Spleen (tissue), 11 donors: Measurements from ENCODE around the gene MOCS2. TPM values are rescaled to one million over a fixed set of nuclear protein-coding genes. Genes with fewer than 3 reads are reported as not detected.

Experiments
- DNase-seq: peaks from one replicate; pipeline ENCODE4 v3.0.0-alpha.2; 2020
- H3K27ac ChIP-seq, 8 donors: fragments of 200-600 bp; sonication (generic) in 7 of 8; 1 replicate in 4 of 8; 2 replicates in 4 of 8; pipeline versions ENCODE4 v1.5.0 to v1.8.0; 2016 to 2021; ENCODE audit warnings: inconsistent platforms in 4 of 8, mild to moderate bottlenecking in 4 of 8, moderate library complexity in 1 of 8
- H3K27me3 ChIP-seq, 7 donors: fragments of 200-600 bp; sonication (generic) in 6 of 7; replicated peaks in 1 of 7; 1 replicate in 4 of 7; 2 replicates in 3 of 7; pipeline versions ENCODE4 v1.5.0 to v1.8.0; 2016 to 2021; ENCODE audit warnings: inconsistent platforms in 3 of 7, mild to moderate bottlenecking in 1 of 7
- H3K36me3 ChIP-seq, 6 donors: fragments of 200-600 bp; sonication (generic) in 5 of 6; 1 replicate in 4 of 6; 2 replicates in 2 of 6; pipeline versions ENCODE4 v1.5.0 to v1.8.0; 2016 to 2021; ENCODE audit warnings: inconsistent platforms in 2 of 6
- H3K4me1 ChIP-seq, 6 donors: fragments of 200-600 bp; sonication (generic) in 5 of 6; 1 replicate in 3 of 6; 2 replicates in 3 of 6; pipeline versions ENCODE4 v1.5.0 to v1.8.0; 2016 to 2021; ENCODE audit warnings: inconsistent platforms in 3 of 6
- H3K4me3 ChIP-seq, 8 donors: fragments of 200-600 bp; sonication (generic) in 7 of 8; 1 replicate in 4 of 8; 2 replicates in 4 of 8; pipeline versions ENCODE4 v1.5.0 to v1.8.0; 2016 to 2021; ENCODE audit warnings: inconsistent platforms in 4 of 8, mild to moderate bottlenecking in 4 of 8, moderate library complexity in 2 of 8
- H3K9me3 ChIP-seq, 8 donors: fragments of 200-600 bp; sonication (generic) in 7 of 8; 1 replicate in 4 of 8; 2 replicates in 4 of 8; pipeline versions ENCODE4 v1.5.0 to v1.8.0; 2016 to 2021; ENCODE audit warnings: inconsistent platforms in 4 of 8
- POLR2A ChIP-seq, 3 donors: fragments of 450-650 bp; IDR thresholded peaks; one replicate each; pipeline ENCODE4 v1.5.1; 2017; ENCODE audit warnings: antibody characterized with exemption in 3 of 3, mild to moderate bottlenecking in 1 of 3
- POLR2AphosphoS5 ChIP-seq, 3 donors: sonication (generic); formaldehyde crosslinking; IDR thresholded peaks; one replicate each; pipeline ENCODE4 v1.5.1; 2017; ENCODE audit warnings: antibody characterized with exemption in 3 of 3
- WGBS, 5 donors: extraction: QIAGEN DNeasy Blood & Tissue Kit in 3 of 5; methylation state at CpG; one replicate each; pipeline versions ENCODE4 v1.1.5 to v1.1.7; 2013 to 2018; 5-methylcytosine and 5-hydroxymethylcytosine counted together
- intact Hi-C: fragments of 100-400 bp; cut with DNase I; formaldehyde crosslinking; loops from one replicate; pipeline ENCODE4 v1.15.0; 2023; ENCODE audit warnings: low total_unique reads
- polyA plus RNA-seq, 3 donors: library from polyadenylated mRNA; stranded (reverse); fragments of 200-250 nt; gene quantifications; one replicate each; pipeline ENCODE4 v1.2.1, GENCODE V29; 2013
- total RNA-seq, 7 donors: library from RNA; depleted of rRNA in 3 of 7; stranded (reverse); fragments of >200 nt in 3 of 7; fragmentation: NEBNext Ultra II Directional in 4 of 7; extraction: Animal tissue kit (Norgen Biotek cat#: 25700) in 4 of 7; gene quantifications; one replicate each; pipeline versions ENCODE4 v1.1.0 to v1.2.1, GENCODE V29; 2016 to 2021
- TF ChIP-seq, protein P1 (sequence below), 11 experiments: fragments of 200-600 bp in 7 of 11; fragments of 450-650 bp in 4 of 11; sonication (generic) in 4 of 11; IDR thresholded peaks in 8 of 11; conservative IDR thresholded peaks in 3 of 11; 1 replicate in 7 of 11; 2 replicates in 4 of 11; pipeline versions ENCODE4 v1.4.0 to v1.8.0; 2016 to 2021; ENCODE audit warnings: antibody characterized with exemption in 11 of 11, inconsistent platforms in 4 of 11, mild to moderate bottlenecking in 1 of 11
- donor health status: healthy with polysubstance abuse.
- donor health status: DM: no; HTN: no; CAD: no; lungs with moderate emphysema.
- donor health status: DM: no; HTN: no; CAD: no.
- donor health status: Bipolar disorder and iron deficiency.
- donor health status: healthy.
- donor health status: DM: no; HTN: no; CAD: no.
- donor health status: DM: yes; HTN: yes; CAD: no.

The MOCS2 gene
- total and polyA plus RNA-seq, 10 donors: 16.8 to 44.3 (median 29.0) TPM

DNA sequence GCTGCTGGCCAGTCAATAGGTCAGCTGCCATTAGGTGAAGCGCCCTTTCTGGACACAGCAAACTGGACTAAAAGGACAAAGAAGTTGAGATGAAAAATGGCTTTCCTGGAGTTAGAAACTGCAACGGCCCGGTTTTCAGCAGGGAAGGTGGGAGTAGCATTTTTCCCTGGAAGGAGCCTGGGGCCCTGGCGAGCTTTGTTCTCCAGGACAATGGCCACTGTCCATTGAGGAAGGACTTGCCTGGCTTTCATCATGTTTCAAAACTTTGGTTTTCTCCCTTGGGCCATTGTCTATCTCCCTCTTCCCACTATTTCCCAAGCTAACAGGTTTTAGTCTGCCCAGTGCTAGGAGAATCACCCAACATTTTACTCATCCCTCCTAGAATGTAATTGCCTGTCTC is 56.2 kb downstream of the MOCS2 start:
- Histone ChIP-seq H3K9me3 (no peaks in the 10 kb centered on the region), H3K4me3 (no peak overlapping the region), H3K36me3 (peaks cover 0 to 8% (median 1%) of the 10 kb centered on the region in 6 donors), H3K27ac (no peak overlapping the region), H3K27me3 (no peaks in the 10 kb centered on the region), H3K4me1 (no peaks in the 10 kb centered on the region)
- DNase-seq: no peak
- intact Hi-C loops: no loop called here
- TF ChIP-seq POLR2A (IDR thresholded peaks at IDR 0.05) (no peak), POLR2AphosphoS5 (IDR thresholded peaks at IDR 0.05) (no peak)
- TF ChIP-seq, protein P1, sequence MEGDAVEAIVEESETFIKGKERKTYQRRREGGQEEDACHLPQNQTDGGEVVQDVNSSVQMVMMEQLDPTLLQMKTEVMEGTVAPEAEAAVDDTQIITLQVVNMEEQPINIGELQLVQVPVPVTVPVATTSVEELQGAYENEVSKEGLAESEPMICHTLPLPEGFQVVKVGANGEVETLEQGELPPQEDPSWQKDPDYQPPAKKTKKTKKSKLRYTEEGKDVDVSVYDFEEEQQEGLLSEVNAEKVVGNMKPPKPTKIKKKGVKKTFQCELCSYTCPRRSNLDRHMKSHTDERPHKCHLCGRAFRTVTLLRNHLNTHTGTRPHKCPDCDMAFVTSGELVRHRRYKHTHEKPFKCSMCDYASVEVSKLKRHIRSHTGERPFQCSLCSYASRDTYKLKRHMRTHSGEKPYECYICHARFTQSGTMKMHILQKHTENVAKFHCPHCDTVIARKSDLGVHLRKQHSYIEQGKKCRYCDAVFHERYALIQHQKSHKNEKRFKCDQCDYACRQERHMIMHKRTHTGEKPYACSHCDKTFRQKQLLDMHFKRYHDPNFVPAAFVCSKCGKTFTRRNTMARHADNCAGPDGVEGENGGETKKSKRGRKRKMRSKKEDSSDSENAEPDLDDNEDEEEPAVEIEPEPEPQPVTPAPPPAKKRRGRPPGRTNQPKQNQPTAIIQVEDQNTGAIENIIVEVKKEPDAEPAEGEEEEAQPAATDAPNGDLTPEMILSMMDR (IDR thresholded peaks at IDR 0.05 in 8 of 11, conservative IDR thresholded peaks at IDR 0.05 in 3 of 11): no peak
- 86 to 94% (median 91%) methylated on average over 4 of the region's 4 CpGs for WGBS, 5 donors

DNA sequence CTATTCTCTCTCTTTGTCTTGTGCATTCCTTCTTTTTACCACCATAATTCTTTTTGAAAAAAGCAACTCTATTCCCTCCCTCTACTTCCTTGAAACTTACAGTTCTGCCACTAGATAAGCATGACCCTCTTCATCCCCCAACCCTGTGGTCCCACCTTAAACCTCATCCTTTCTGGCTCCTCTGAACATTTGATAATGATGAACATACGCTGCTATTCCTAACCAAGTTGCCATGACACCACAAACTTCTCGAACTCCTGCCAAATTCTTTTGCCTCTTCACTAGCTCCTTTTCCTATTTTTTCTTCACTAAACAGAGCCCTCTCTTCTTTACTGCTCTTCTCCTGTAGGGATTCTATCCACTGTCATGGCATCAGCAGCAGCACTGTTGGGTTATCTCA is 57.1 kb downstream of the MOCS2 start:
- 76 to 94% (median 85%) methylated on average over 2 of the region's 2 CpGs for WGBS, 5 donors
- intact Hi-C loops: no loop called here

DNA sequence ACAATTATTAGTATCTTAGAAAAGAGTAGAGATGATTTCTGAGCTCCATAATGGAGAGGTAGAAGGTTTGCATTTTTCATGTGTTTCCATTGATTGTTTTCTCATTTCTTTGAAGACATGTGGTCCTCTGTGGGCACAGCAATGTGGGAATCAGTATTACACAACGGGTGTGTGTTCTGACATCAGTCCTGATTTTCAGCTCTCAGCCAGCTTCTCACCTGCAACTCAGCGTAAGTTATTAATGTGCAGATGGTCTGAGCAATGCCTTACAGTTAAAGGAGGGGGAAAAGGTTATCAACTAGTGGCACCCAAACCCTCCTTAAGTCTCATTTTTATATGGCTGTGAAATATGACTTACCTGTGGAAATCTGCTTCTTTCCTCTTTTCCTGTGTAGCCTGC is 61.3 kb downstream of the MOCS2 start:
- intact Hi-C loops: no loop called here
- no peak overlapping the region for H3K4me3 ChIP-seq
- no peak for DNase-seq
- WGBS, 5 donors: 78 to 93% (median 84%) methylated on average over 2 of the region's 2 CpGs
- no peaks in the 10 kb centered on the region for H3K9me3 ChIP-seq
- no peak for TF ChIP-seq POLR2A (IDR thresholded peaks at IDR 0.05)
- TF ChIP-seq, protein P1 (IDR thresholded peaks at IDR 0.05 in 8 of 11, conservative IDR thresholded peaks at IDR 0.05 in 3 of 11): no peak
- TF ChIP-seq POLR2AphosphoS5 (IDR thresholded peaks at IDR 0.05): no peak
- peaks cover 0 to 25% (median 11%) of the 10 kb centered on the region in 6 donors for H3K4me1 ChIP-seq
- H3K36me3 ChIP-seq: peaks cover 0 to 5% (median 0%) of the 10 kb centered on the region in 6 donors
- H3K27me3 ChIP-seq: no peaks in the 10 kb centered on the region
- no peak overlapping the region for H3K27ac ChIP-seq

More for the DNA sequence above, 57.1 kb downstream of the MOCS2 start:
- Histone ChIP-seq H3K4me3 (no peak overlapping the region), H3K4me1 (no peaks in the 10 kb centered on the region), H3K9me3 (no peaks in the 10 kb centered on the region), H3K36me3 (peaks cover 0 to 8% (median 0%) of the 10 kb centered on the region in 6 donors), H3K27me3 (no peaks in the 10 kb centered on the region), H3K27ac (no peak overlapping the region)
- TF ChIP-seq, protein P1 (IDR thresholded peaks at IDR 0.05 in 8 of 11, conservative IDR thresholded peaks at IDR 0.05 in 3 of 11): no peak
- TF ChIP-seq POLR2A (IDR thresholded peaks at IDR 0.05) (no peak), POLR2AphosphoS5 (IDR thresholded peaks at IDR 0.05) (no peak)
- no peak for DNase-seq

Other genes starting within 250 kb of the MOCS2 start
- gene ITGA2, start 120.4 kb downstream of the MOCS2 start, total RNA-seq: 10 to 100 TPM; 10.4 to 21.6 (median 18.3) TPM
- gene ITGA2, start 120.4 kb downstream of the MOCS2 start, polyA plus RNA-seq: 1 to 10 TPM in 2 of 3 donors, under 1 TPM in 1; 0.54 to 1.8 (median 1.7) TPM